GM12891 (cell line): ENCODE measurements around the gene RIPOR3.
A peak's percentile ranks its signal among the peaks of the same experiment; 100 is the strongest.

Experiments
- DNase-seq: peaks from one replicate; pipeline ENCODE4 v3.0.0; 2011; ENCODE audit warnings: low spot score; ENCODE audit not compliant: insufficient read length
- FAIRE-seq: peaks from 2 replicates; lab custom pipeline; 2011; peaks lifted over from hg19 to GRCh38; lab: Jason Lieb, UNC
- PAX5 ChIP-seq: IDR thresholded peaks from 2 replicates; pipeline ENCODE4 v1.6.1; 2011; ENCODE audit warnings: low read length, moderate library complexity, mild to moderate bottlenecking; ENCODE audit not compliant: insufficient read depth, severe bottlenecking
- POLR2A ChIP-seq: IDR thresholded peaks from 2 replicates; pipeline ENCODE4 v1.6.1; 2011; ENCODE audit warnings: low read depth, low read length, control low read depth
- POLR2AphosphoS5 ChIP-seq: IDR thresholded peaks from 2 replicates; pipeline ENCODE4 v1.6.1; 2011; ENCODE audit warnings: low read depth, low read length, control low read depth
- POU2F2 ChIP-seq: IDR thresholded peaks from 2 replicates; pipeline ENCODE4 v1.6.1; 2011; ENCODE audit warnings: low read depth, mild to moderate bottlenecking, control low read depth, low read length, moderate library complexity
- SPI1 ChIP-seq: IDR thresholded peaks from 2 replicates; pipeline ENCODE4 v1.6.1; 2011; ENCODE audit warnings: low read depth, low read length, control low read depth
- TAF1 ChIP-seq: IDR thresholded peaks from 2 replicates; pipeline ENCODE4 v1.6.1; 2011; ENCODE audit warnings: low read depth, low read length, control low read depth

RIPOR3 gene

DNA sequence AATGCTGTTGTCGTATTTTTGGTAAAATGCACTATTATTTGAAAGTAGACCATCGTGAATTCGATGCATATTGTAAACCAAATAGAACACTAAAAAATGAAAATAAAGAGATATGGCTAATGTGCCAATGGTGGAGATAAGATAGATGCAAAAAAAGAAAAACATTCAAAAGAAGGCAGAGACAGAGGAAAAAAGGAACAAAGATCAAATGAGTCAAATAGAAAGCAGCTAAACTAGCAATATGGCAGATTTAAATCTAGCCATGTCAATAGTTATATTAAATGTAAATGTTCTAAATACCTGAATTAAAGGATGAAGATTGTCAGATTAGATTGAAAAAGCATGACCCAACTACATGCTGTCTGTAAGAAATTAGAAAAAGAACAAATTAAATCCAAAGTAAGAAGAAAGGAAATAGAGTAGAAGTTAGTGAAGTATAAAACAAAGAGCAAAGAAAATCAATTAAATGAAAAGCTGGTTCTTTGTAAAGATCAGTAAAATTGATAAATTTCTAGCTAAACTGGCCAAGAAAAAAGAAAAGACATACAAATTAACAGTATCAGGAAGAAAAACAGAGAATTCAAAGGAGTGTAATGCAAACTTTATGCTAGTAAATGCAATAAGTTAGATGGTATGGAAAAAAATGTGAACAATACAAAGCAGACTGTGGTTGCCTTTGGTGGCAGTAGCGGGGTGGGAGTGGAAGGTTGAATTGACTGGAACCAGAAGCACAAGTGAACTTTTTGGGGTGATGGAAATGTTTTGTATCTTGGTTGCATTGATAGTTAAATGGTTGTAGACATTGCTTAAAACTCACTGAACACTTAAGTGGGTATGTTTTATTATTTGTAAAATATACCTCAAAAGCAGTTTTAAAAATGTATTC is 136.4 kb downstream of the RIPOR3 start:
- TF ChIP-seq POU2F2 (no peak), PAX5 (no peak), SPI1 (no peak), POLR2A (no peak), POLR2AphosphoS5 (no peak), TAF1 (no peak)

DNA sequence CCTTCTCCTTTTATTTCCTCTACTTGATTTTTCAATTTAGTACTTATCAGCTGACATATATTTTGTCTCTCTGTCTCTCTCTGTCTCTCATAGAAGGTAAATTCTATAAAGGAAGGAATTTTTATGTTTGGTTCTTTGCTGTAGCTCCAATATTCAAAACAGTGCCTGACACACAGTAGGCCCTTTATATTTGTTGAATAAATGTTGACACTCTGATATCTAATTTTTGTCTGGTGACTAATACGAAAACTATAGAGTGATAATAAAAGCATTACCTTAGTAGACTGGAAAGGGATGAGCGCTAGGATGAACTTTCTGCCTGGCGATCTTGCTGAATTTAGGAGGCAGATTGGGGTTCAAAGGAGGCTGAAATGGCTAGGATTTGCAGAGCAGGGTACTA is 138.4 kb downstream of the RIPOR3 start:
- DNase-seq: no peak
- no peak for FAIRE-seq
- no peak for TF ChIP-seq POLR2AphosphoS5
- no peak for TF ChIP-seq POU2F2
- no peak for TF ChIP-seq SPI1
- no peak for TF ChIP-seq POLR2A
- TF ChIP-seq TAF1: no peak
- TF ChIP-seq PAX5: no peak

More for the DNA sequence above, 136.4 kb downstream of the RIPOR3 start:
- no peak for DNase-seq
- no peak for FAIRE-seq

DNA sequence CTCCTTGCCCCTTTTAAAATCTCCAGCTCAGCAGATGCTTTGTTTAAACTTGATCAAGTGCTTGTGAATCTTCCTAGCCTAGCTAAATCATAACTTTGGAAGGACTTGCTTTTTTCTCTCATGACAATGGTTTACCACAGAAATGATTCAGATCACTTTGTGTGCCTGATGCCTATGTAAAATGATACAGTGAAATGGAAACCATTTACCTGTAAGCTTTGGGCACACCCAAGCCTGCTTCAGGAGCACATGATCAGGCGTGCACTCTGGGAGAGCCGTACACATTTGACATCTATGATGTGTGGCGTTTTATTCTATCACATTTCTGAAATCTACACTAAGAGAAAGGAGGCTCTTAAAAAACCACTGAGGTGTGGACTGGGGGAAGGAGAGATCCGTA is 140.1 kb downstream of the RIPOR3 start:
- FAIRE-seq: no peak
- no peak for DNase-seq
- TF ChIP-seq POLR2AphosphoS5 (no peak), POU2F2 (no peak), TAF1 (no peak), POLR2A (no peak), SPI1 (no peak), PAX5 (no peak)

DNA sequence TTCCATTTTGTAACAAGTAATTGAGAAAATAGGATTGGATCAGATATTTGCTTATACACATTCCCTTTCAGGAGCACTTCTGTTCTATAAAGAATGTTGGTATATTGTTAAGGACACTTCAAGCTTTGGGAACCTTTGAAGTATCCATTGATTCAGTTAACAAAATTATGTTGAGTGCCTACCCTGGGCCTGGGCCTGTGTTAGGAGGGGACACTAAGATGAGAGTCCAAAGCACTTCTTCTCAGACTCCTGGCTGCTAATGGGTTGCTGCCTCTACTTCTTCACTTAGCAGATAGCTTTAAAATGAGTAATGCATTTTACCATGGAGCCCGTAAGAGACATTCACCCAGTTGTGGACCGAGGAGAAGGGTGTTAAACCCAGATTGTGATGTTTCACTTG is 140.8 kb downstream of the RIPOR3 start:
- FAIRE-seq (no peak), DNase-seq (no peak)
- no peak for TF ChIP-seq POLR2A
- TF ChIP-seq TAF1: no peak
- TF ChIP-seq POU2F2: no peak
- no peak for TF ChIP-seq POLR2AphosphoS5
- TF ChIP-seq PAX5: no peak
- no peak for TF ChIP-seq SPI1

DNA sequence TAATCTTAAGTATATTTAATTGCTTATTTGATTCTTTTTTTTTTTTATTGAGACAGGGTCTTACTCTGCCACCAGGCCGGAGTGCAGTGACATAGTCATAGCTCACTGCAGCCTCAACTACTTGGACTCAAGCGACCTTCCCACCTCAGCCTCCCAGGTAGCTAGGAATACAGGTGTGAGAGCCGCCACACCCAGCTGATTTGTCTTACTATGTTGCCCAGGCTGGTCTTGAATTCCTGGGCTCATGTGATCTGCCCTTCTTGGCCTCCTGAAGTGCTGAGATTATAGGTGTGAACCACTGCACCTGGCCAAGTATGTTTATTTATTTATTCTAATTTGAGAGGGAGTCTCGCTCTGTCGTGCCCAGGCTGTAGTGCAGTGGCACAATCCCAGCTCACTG is 142.9 kb downstream of the RIPOR3 start:
- FAIRE-seq: no peak
- no peak for DNase-seq
- TF ChIP-seq TAF1: no peak
- no peak for TF ChIP-seq POU2F2

DNA sequence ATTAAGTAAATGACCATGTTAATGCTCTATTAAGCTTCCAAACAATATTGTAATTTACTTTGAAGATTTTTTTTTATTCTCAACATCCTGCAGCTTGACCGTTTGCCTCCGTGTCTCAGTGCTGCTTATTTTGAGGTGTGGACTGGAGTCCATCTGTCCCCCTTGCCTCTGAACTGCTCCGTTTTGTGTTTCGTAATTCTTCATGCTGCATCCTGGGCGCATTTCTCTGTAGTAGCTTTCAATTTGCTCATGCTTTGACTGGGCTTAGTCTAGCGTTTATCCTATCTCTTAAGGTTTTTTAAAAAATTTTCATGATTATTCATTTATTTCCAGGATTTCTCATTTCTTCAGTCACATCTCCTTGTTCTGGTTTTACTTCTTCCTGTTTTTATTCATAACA is 143.4 kb downstream of the RIPOR3 start:
- TF ChIP-seq POLR2AphosphoS5 (no peak), PAX5 (no peak), POLR2A (no peak), TAF1 (no peak), POU2F2 (no peak)
- DNase-seq (no peak), FAIRE-seq (no peak)

DNA sequence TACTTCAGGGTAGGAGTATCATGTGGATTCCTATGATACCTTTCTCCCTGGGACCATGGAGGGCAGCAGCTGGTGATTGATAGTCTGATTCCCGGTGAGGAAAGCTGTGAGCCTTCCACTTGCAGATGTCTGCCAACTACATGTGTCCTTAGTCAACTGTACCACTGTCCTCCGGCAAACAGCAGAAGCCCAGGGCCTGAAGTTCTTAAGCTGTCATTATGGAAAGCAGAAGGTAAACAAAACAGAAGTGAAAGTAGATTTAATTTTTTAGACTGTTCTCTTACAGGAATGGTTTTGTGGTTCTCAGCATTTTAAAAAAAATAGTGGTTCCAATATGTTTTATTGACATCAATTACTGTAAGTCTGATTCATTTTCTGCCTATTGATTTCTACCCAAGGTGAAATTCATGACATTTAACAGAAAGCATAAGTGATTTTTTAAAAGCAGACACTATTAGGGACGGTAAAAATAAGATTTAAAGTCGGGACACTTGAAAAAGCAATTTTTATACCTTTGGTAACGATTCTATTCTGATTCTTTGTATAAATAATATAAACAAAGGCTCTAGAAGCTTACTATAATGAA is 144.5 kb downstream of the RIPOR3 start:
- no peak for FAIRE-seq
- DNase-seq: no peak
- TF ChIP-seq POLR2AphosphoS5 (no peak), SPI1 (peak; percentile 78)

DNA sequence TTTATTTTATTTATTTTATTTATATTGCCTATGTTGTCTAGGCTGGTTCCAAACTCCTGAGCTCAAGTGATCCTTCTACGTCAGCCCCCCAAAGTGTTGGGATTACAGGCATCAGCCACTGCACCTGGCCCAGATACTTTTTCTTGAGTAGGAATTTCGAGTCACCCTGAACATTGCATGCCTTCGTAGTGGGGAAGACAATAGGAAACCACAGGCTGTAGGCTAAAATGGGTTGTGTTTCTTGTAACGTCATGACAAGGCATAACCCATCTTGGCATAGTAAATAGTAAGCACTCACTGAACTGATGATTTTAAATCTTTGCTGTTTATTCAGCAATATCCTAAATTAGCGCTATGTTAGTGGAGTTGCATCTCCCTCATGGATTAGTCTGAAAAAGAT is 146.2 kb downstream of the RIPOR3 start:
- FAIRE-seq (no peak), DNase-seq (no peak)
- TF ChIP-seq POLR2A (no peak), POLR2AphosphoS5 (no peak), TAF1 (no peak), SPI1 (no peak), POU2F2 (no peak), PAX5 (no peak)

DNA sequence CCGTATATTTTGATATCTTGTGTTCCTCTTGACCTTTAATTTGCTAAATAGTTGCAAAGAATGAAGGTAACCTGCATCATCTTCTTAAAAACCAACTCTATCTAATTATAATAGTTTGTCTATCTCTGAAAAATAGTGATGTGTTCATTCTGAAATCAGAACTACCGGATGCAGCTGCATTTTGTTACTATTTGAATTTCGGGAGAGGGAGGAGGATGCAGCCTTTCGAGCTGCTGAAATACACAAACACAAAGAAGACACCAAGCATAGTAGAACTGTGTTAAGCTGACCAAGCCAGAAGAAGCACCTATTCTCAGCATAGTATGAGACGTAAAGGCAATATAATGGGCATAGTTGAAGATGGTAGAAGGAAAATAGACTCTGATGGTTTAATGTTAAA is 148.0 kb downstream of the RIPOR3 start:
- no peak for TF ChIP-seq PAX5
- no peak for TF ChIP-seq SPI1
- TF ChIP-seq POU2F2: no peak
- no peak for TF ChIP-seq POLR2A
- TF ChIP-seq POLR2AphosphoS5: no peak
- TF ChIP-seq TAF1: no peak
- peak; percentile 23 for FAIRE-seq
- DNase-seq: no peak

DNA sequence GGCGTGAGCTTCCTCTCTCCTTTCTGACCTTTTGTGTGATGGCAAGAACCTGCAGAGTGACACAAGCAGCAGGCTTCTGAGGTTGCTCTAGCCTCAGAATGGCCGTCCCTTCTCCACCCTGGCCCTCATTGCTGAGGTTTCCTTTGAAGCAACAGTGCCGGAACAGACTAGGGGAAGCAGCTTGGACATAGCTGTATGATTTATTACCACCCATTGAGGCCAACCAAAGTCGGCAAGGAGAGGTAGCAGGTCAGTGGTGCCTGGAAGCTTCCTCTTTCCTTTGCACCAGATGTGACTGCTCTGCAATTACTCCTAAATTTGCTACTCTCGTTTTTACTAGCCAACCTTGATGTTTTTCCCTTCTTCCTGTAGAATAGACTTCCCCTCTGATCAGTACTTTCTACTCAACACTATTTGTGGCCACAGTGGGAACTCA is 149.7 kb downstream of the RIPOR3 start:
- peak; percentile 92 for FAIRE-seq
- no peak for DNase-seq
- TF ChIP-seq POLR2A (no peak), SPI1 (peak; percentile 57; the same call in 1 of the 2 replicates)
